Panc1 (cell line): ENCODE results near the gene RNF222.
A peak's percentile ranks its signal among the peaks of the same experiment; 100 is the strongest.

ENCODE experiments used
- CTCF ChIP-seq: fragments of 450-650 bp; IDR thresholded peaks from 2 replicates; pipeline ENCODE4 v1.5.1; 2017; ENCODE audit warnings: mild to moderate bottlenecking
- REST ChIP-seq, 2 experiments: IDR thresholded peaks; 2 replicates each; pipeline ENCODE4 v1.6.1; 2011 to 2012; ENCODE audit warnings: low read depth in 2 of 2, control low read depth in 1 of 2, low read length in 1 of 2, mild to moderate bottlenecking in 1 of 2, moderate library complexity in 1 of 2; ENCODE audit not compliant: insufficient read depth in 1 of 2
- SIN3A ChIP-seq: IDR thresholded peaks from 2 replicates; pipeline ENCODE4 v1.6.1; 2012; ENCODE audit warnings: low read depth, mild to moderate bottlenecking, low read length, moderate library complexity, borderline replicate concordance; ENCODE audit not compliant: insufficient read depth
- TCF7L2 ChIP-seq: IDR thresholded peaks from 2 replicates; pipeline ENCODE4 v1.6.1; 2011; ENCODE audit warnings: mild to moderate bottlenecking, low read depth, low read length, inconsistent platforms

GRCh38 chr17:8409966-8410882, 12.6 kb upstream of the RNF222 start:
- TF ChIP-seq CTCF (peak; percentile 89), REST (IDR thresholded peaks at IDR 0.05; ENCODE audit: insufficient read depth in 1 of 2, low read depth in 2 of 2, low read length in 1 of 2) (no peak), SIN3A (no peak), TCF7L2 (no peak)
